HCT116 (cell line): ENCODE results near the gene TNIK. TPM values are rescaled to one million over a fixed set of nuclear protein-coding genes. Genes with fewer than 3 reads are reported as not detected.

Source experiments
- ATAC-seq: fragments of 200-7000 bp; cut with Tn5 transposase; 2 replicates; pipeline ENCODE4 v1.9.1; 2020; ENCODE audit warnings: mild to moderate bottlenecking, moderate library complexity
- BruUV-seq: library from RNA; stranded (reverse); fragments of 400-500 nt; replicated peaks from 2 replicates; lab custom pipeline; 2021; lab: Mats Ljungman, UMichigan
- CTCF ChIA-PET: fragments of 300-600 bp; sonication (Branson Sonifier 250); formaldehyde crosslinking; loops from one replicate; lab custom pipeline; 2021; ENCODE audit warnings: antibody characterized with exemption; lab: Charles Lee
- POLR2A ChIA-PET: fragments of 300-600, 350-600 bp; sonication (Branson Sonifier 250); formaldehyde crosslinking; loops from one replicate; lab custom pipeline; 2021; ENCODE audit warnings: antibody characterized with exemption; lab: Charles Lee
- RAD21 ChIA-PET, 2 experiments: fragments of 300-600 bp; sonication (Branson Sonifier 250); formaldehyde crosslinking; loops; one replicate each; lab custom pipeline; 2023; ENCODE audit warnings: low total read pairs in 2 of 2; ENCODE audit not compliant: uncharacterized antibody in 2 of 2, unreplicated experiment in 2 of 2, low non-redundant PET in 1 of 2; lab: Charles Lee
- DNase-seq: peaks from one replicate; pipeline ENCODE4 v3.0.0-alpha.2; 2010; ENCODE audit warnings: low read depth, low spot score
- H2AFZ ChIP-seq: fragments of 200-600 bp; shearing (Covaris generic), sonication (generic); 2 replicates; pipeline ENCODE4 v1.6.1; 2017; ENCODE audit warnings: low read depth, mixed run types, mixed read lengths, antibody characterized with exemption, low read length; ENCODE audit not compliant: poor library complexity, severe bottlenecking
- H3K27ac ChIP-seq: 2 replicates; pipeline ENCODE4 v1.5.1; 2012; ENCODE audit warnings: low read depth, low read length
- H3K27me3 ChIP-seq: fragments of 200-600 bp; sonication (generic); 2 replicates; pipeline ENCODE4 v1.6.1; 2016; ENCODE audit warnings: mixed run types, low read length, mixed read lengths; ENCODE audit not compliant: insufficient read depth
- H3K36me3 ChIP-seq, 2 experiments: fragments of 200-500 bp in 1 of 2; fragments of 200-600 bp in 1 of 2; sonication (Bioruptor generic) in 1 of 2; sonication (generic) in 1 of 2; 2 replicates each; pipeline versions ENCODE4 v1.5.1 to v1.6.1; 2014 to 2016; ENCODE audit warnings: low read length in 2 of 2, inconsistent platforms in 1 of 2, mixed read lengths in 1 of 2, mixed run types in 1 of 2; ENCODE audit not compliant: insufficient read depth in 2 of 2, control insufficient read depth in 1 of 2
- H3K4me1 ChIP-seq, 2 experiments: fragments of 200-600 bp in 1 of 2; sonication (generic) in 1 of 2; 2 replicates each; pipeline versions ENCODE4 v1.5.1 to v1.6.1; 2012 to 2017; ENCODE audit warnings: low read length in 2 of 2, inconsistent platforms in 1 of 2, mild to moderate bottlenecking in 1 of 2, mixed read lengths in 1 of 2, mixed run types in 1 of 2, moderate library complexity in 1 of 2; ENCODE audit not compliant: insufficient read depth in 2 of 2, control insufficient read depth in 1 of 2
- H3K4me2 ChIP-seq: fragments of 200-600 bp; sonication (generic); 2 replicates; pipeline ENCODE4 v1.6.1; 2017; ENCODE audit warnings: mixed run types, low read length, mixed read lengths
- H3K4me3 ChIP-seq, 2 experiments: fragments of 200-600 bp in 1 of 2; sonication (generic) in 1 of 2; replicated peaks in 1 of 2; 2 replicates each; pipeline ENCODE4 v1.5.1; 2011 to 2016; ENCODE audit warnings: low read length in 2 of 2, control low read depth in 1 of 2, low read depth in 1 of 2, mild to moderate bottlenecking in 1 of 2, mixed read lengths in 1 of 2, mixed run types in 1 of 2
- H3K79me2 ChIP-seq: fragments of 200-600 bp; sonication (generic); 2 replicates; pipeline ENCODE4 v1.6.1; 2017; ENCODE audit warnings: mild to moderate bottlenecking, mixed run types, low read length, moderate library complexity, mixed read lengths; ENCODE audit not compliant: insufficient read depth
- H3K9ac ChIP-seq: fragments of 200-600 bp; sonication (generic); 2 replicates; pipeline ENCODE4 v1.6.1; 2016; ENCODE audit warnings: low read length, mixed read lengths
- H3K9me2 ChIP-seq: fragments of 200-600 bp; sonication (generic), shearing (Covaris generic); 2 replicates; pipeline ENCODE4 v1.6.1; 2017; ENCODE audit warnings: mixed run types, mild to moderate bottlenecking, moderate library complexity; ENCODE audit not compliant: insufficient read depth
- H3K9me3 ChIP-seq, 2 experiments: fragments of 200-500 bp in 1 of 2; fragments of 200-600 bp in 1 of 2; sonication (Bioruptor generic) in 1 of 2; sonication (generic) in 1 of 2; 2 replicates each; pipeline ENCODE4 v1.6.1; 2014 to 2017; ENCODE audit warnings: low read length in 2 of 2, mixed read lengths in 2 of 2, inconsistent platforms in 1 of 2, low read depth in 1 of 2, mild to moderate bottlenecking in 1 of 2, mixed run types in 1 of 2, moderate library complexity in 1 of 2; ENCODE audit not compliant: control insufficient read depth in 1 of 2, insufficient read depth in 1 of 2
- H4K20me1 ChIP-seq: fragments of 200-600 bp; sonication (generic), shearing (Covaris generic); 2 replicates; pipeline ENCODE4 v1.6.1; 2017; ENCODE audit warnings: mixed run types, mild to moderate bottlenecking, moderate library complexity; ENCODE audit not compliant: insufficient read depth
- CBX3 ChIP-seq: IDR thresholded peaks from 2 replicates; pipeline ENCODE4 v1.6.1; 2012; ENCODE audit warnings: low read depth
- CEBPB ChIP-seq: IDR thresholded peaks from 2 replicates; pipeline ENCODE4 v1.6.1; 2012; ENCODE audit warnings: low read depth
- EGR1 ChIP-seq: IDR thresholded peaks from 2 replicates; pipeline ENCODE4 v1.6.1; 2012; ENCODE audit warnings: low read depth
- ELF1 ChIP-seq: IDR thresholded peaks from 2 replicates; pipeline ENCODE4 v1.6.1; 2012; ENCODE audit warnings: low read depth, borderline replicate concordance
- EZH2 ChIP-seq: fragments of 200-600 bp; sonication (generic); IDR thresholded peaks from 2 replicates; pipeline ENCODE4 v1.6.1; 2017; ENCODE audit warnings: antibody characterized with exemption, mixed run types
- EZH2phosphoT487 ChIP-seq: fragments of 200-600 bp; IDR thresholded peaks from 2 replicates; pipeline ENCODE4 v1.6.1; 2018; ENCODE audit warnings: antibody characterized with exemption, borderline replicate concordance
- FOSL1 ChIP-seq: IDR thresholded peaks from 2 replicates; pipeline ENCODE4 v1.6.1; 2012; ENCODE audit warnings: low read depth
- JUND ChIP-seq: IDR thresholded peaks from 2 replicates; pipeline ENCODE4 v1.6.1; 2012
- POLR2A ChIP-seq: IDR thresholded peaks from 2 replicates; pipeline ENCODE4 v1.7.0; 2011; ENCODE audit warnings: borderline replicate concordance; ENCODE audit not compliant: insufficient read depth, insufficient read length; ENCODE audit errors: extremely low read depth
- RAD21 ChIP-seq: IDR thresholded peaks from 2 replicates; pipeline ENCODE4 v1.6.1; 2012; ENCODE audit warnings: low read depth, mild to moderate bottlenecking
- SIN3A ChIP-seq: IDR thresholded peaks from 2 replicates; pipeline ENCODE4 v1.6.1; 2012; ENCODE audit warnings: low read depth
- SP1 ChIP-seq: IDR thresholded peaks from 2 replicates; pipeline ENCODE4 v1.6.1; 2012; ENCODE audit warnings: low read depth
- TCF7L2 ChIP-seq: IDR thresholded peaks from 2 replicates; pipeline ENCODE4 v1.7.0; 2011; ENCODE audit warnings: borderline replicate concordance, inconsistent platforms; ENCODE audit not compliant: insufficient read depth, insufficient read length; ENCODE audit errors: extremely low read depth
- YY1 ChIP-seq: IDR thresholded peaks from 2 replicates; pipeline ENCODE4 v1.6.1; 2011; ENCODE audit warnings: low read length, low read depth, moderate library complexity, mild to moderate bottlenecking; ENCODE audit not compliant: insufficient replicate concordance; ENCODE audit errors: extremely low read depth
- ZBTB33 ChIP-seq: IDR thresholded peaks from 2 replicates; pipeline ENCODE4 v1.6.1; 2011; ENCODE audit warnings: mild to moderate bottlenecking, low read length, moderate library complexity; ENCODE audit not compliant: insufficient replicate concordance; ENCODE audit errors: extremely low read depth
- ZFX ChIP-seq: fragments of 450-650 bp; IDR thresholded peaks from 2 replicates; pipeline ENCODE4 v1.6.1; 2017
- ZNF274 ChIP-seq: fragments of 200-500 bp; sonication (Bioruptor generic); IDR thresholded peaks from 2 replicates; pipeline ENCODE4 v1.6.1; 2014; ENCODE audit warnings: mild to moderate bottlenecking, low read depth, low read length, inconsistent platforms
- intact Hi-C: fragments of 100-400 bp; cut with micrococcal nuclease; formaldehyde crosslinking; loops from 2 replicates; pipeline ENCODE4 v1.10.0; 2022
- total RNA-seq: library from RNA; stranded (reverse); gene quantifications from one replicate; pipeline ENCODE4 v1.2.1, GENCODE V29; 2021; ENCODE audit not compliant: unreplicated experiment
- TF ChIP-seq, protein P1 (sequence below): IDR thresholded peaks from 2 replicates; pipeline ENCODE4 v1.6.1; 2012
- TF ChIP-seq, protein P2 (sequence below), 3 experiments: fragments of 200-600 bp in 1 of 3; sonication (generic) in 1 of 3; IDR thresholded peaks in 2 of 3; conservative IDR thresholded peaks in 1 of 3; 2 replicates each; pipeline ENCODE4 v1.5.1; 2012 to 2017; ENCODE audit warnings: low read depth in 2 of 3, low read length in 2 of 3, antibody characterized with exemption in 1 of 3, borderline replicate concordance in 1 of 3, control low read depth in 1 of 3, mild to moderate bottlenecking in 1 of 3, mixed read lengths in 1 of 3, mixed run types in 1 of 3, moderate library complexity in 1 of 3; ENCODE audit not compliant: insufficient read depth in 1 of 3
- TF ChIP-seq, protein P3 (sequence below): IDR thresholded peaks from 2 replicates; pipeline ENCODE4 v1.6.1; 2012

The TNIK gene
- total RNA-seq, 1 experiment from 2014 or later, result 24.1 TPM

- H4K20me1 ChIP-seq, result no peaks in the 10 kb centered on the region
- no peak overlapping the region for H3K4me3 ChIP-seq
- POLR2A ChIA-PET, result no interaction called here
- no peaks in the 10 kb centered on the region for H3K79me2 ChIP-seq
- H3K4me1 ChIP-seq, result peaks cover 3 to 10% of the 10 kb centered on the region in 2 experiments
- TF ChIP-seq, protein P1, sequence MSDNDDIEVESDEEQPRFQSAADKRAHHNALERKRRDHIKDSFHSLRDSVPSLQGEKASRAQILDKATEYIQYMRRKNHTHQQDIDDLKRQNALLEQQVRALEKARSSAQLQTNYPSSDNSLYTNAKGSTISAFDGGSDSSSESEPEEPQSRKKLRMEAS, result no peak
- TF ChIP-seq, protein P2, sequence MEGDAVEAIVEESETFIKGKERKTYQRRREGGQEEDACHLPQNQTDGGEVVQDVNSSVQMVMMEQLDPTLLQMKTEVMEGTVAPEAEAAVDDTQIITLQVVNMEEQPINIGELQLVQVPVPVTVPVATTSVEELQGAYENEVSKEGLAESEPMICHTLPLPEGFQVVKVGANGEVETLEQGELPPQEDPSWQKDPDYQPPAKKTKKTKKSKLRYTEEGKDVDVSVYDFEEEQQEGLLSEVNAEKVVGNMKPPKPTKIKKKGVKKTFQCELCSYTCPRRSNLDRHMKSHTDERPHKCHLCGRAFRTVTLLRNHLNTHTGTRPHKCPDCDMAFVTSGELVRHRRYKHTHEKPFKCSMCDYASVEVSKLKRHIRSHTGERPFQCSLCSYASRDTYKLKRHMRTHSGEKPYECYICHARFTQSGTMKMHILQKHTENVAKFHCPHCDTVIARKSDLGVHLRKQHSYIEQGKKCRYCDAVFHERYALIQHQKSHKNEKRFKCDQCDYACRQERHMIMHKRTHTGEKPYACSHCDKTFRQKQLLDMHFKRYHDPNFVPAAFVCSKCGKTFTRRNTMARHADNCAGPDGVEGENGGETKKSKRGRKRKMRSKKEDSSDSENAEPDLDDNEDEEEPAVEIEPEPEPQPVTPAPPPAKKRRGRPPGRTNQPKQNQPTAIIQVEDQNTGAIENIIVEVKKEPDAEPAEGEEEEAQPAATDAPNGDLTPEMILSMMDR (IDR thresholded peaks at IDR 0.05 in 2 of 3, conservative IDR thresholded peaks at IDR 0.05 in 1 of 3; ENCODE audit: borderline replicate concordance in 1 of 3, insufficient read depth in 1 of 3, low read depth in 2 of 3, low read length in 2 of 3), result no peak
- TF ChIP-seq EGR1 (no peak), CBX3 (no peak), SIN3A (no peak), JUND (no peak), TCF7L2 (no peak), ZFX (no peak), POLR2A (no peak), ZNF274 (no peak), CEBPB (no peak), SP1 (no peak), YY1 (no peak), EZH2phosphoT487 (no peak), RAD21 (no peak), EZH2 (no peak), ZBTB33 (no peak), ELF1 (no peak), FOSL1 (no peak)
- TF ChIP-seq, protein P3, sequence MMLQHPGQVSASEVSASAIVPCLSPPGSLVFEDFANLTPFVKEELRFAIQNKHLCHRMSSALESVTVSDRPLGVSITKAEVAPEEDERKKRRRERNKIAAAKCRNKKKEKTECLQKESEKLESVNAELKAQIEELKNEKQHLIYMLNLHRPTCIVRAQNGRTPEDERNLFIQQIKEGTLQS, result no peak
- TF ChIP-seq, all 23 proteins: peak for 0
- no peaks in the 10 kb centered on the region for H3K9me3 ChIP-seq
- no TSS peak for BruUV-seq
- no peak overlapping the region for H2AFZ ChIP-seq
- RAD21 ChIA-PET, result no interaction called here
- no peak overlapping the region for H3K27ac ChIP-seq
- CTCF ChIA-PET, result no interaction called here
- no peak overlapping the region for H3K4me2 ChIP-seq
- no peaks in the 10 kb centered on the region for H3K27me3 ChIP-seq
- no peaks in the 10 kb centered on the region for H3K36me3 ChIP-seq
- DNase-seq (no peak), ATAC-seq (no peak)
- intact Hi-C loops, result no loop called here
- H3K9ac ChIP-seq, result no peak overlapping the region
- no peaks in the 10 kb centered on the region for H3K9me2 ChIP-seq
Measured at GRCh38 chr3:171092467-171092911, 367.7 kb downstream of the TNIK start.
